ENCODE data around the gene PCED1A.

The PCED1A gene

GRCh38 chr20:2865101-2865500, 24.6 kb upstream of the PCED1A start:
- no peak for TF ChIP-seq CTCF (IDR thresholded peaks at IDR 0.05)

- TF ChIP-seq CTCF (IDR thresholded peaks at IDR 0.05), result no peak
These were observed 24.2 kb upstream of the PCED1A start for GRCh38 chr20:2864626-2865025.

GRCh38 chr20:2859330-2860121, 19.1 kb upstream of the PCED1A start:
- no peak for TF ChIP-seq CTCF (IDR thresholded peaks at IDR 0.05)

GRCh38 chr20:2858591-2858990, 18.1 kb upstream of the PCED1A start:
- TF ChIP-seq CTCF (IDR thresholded peaks at IDR 0.05), result no peak

- no peak for TF ChIP-seq CTCF (IDR thresholded peaks at IDR 0.05)
These were observed 10.6 kb upstream of the PCED1A start for GRCh38 chr20:2851086-2851485.

GRCh38 chr20:2849529-2849928, 9.1 kb upstream of the PCED1A start:
- no peak for TF ChIP-seq CTCF (IDR thresholded peaks at IDR 0.05)

GRCh38 chr20:2847802-2848201, 7.3 kb upstream of the PCED1A start:
- TF ChIP-seq CTCF (IDR thresholded peaks at IDR 0.05), result no peak

GRCh38 chr20:2846698-2847097, 6.2 kb upstream of the PCED1A start:
- TF ChIP-seq CTCF (IDR thresholded peaks at IDR 0.05), result no peak

All from LNCAP (cell line).